Measurements from ENCODE around the gene TAF5L. TPM values are rescaled to one million over a fixed set of nuclear protein-coding genes. Genes with fewer than 3 reads are reported as not detected.

Gene TAF5L
- total RNA-seq, 6 donors from 2014 or later: 11.0 to 25.5 (median 19.6) TPM

DNA sequence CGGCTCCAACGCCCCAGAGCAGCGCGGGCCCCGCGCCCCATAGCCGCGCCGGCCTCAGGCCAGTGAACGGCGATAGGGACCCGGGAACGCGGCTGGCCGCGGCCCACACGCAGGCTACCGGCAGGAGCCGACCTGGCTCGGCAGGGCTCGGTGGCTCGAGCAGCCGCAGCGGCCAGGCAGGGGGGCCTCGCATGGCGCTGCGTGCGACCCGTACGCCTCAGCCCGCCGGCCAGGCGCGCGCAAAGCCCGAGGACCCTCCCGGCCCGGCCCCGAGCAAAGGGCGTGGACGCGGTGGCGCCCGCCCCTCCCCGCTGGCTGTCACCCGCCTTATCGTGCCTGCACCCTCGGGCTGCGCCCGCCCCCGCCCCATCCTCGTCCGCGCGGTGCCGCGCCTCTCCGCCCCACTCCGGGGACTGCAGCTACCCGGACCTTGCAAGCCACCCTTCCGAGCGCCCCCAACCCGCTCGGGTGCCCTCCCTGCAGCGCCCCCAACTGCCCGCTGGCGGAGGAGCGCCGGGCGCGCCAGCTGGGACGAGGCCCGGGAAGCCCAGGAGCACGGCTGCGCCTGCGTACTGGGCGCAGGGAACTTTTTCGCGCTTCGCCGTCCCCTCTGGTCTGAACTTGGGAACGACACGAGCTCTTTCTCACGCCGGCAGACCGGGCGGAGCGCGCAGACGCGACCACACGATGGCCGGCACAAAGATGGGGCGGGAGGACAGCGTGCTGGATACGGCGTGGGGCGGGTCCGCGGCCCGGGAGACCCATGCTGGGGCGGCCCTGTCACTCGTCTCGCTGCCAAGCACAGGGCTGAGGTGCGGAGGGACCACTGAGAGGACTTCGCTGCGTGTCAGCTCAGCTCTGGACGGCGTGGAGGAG, 67.2 kb downstream of the TAF5L start, which contains the start of gene ABCB10:
Gene ABCB10 (minus strand): TSS at position 248 of the 876 bp plus-strand sequence. CDS start 55 bp downstream, at position 193.
- peaks cover 0 to 4% (median 0%) of the 10 kb centered on the region in 4 donors for H3K36me3 ChIP-seq
- WGBS, 2 donors: 0% methylated on average over 22 to 45 of the region's 109 CpGs
- H3K9me3 ChIP-seq: no peaks in the 10 kb centered on the region
- ATAC-seq (ENCODE audit: low FRiP score in 2 of 2): peak; percentile 96 to 97
- H3K27me3 ChIP-seq: no peaks in the 10 kb centered on the region
- peak; percentile 97 to 98 for DNase-seq
- H3K27ac ChIP-seq: peak within 1 kb of the TSS; percentile 84 to 94 (median 85)
- peak within 1 kb of the TSS; percentile 91 to 99 (median 98) for H3K4me3 ChIP-seq
- H3K4me1 ChIP-seq: peaks cover 24 to 46% (median 24%) of the 10 kb centered on the region in 4 donors
- TF ChIP-seq EP300 (IDR thresholded peaks at IDR 0.05) (peak in 1 of 4 donors; percentile 22), POLR2A (IDR thresholded peaks at IDR 0.05) (peak in 2 of 4 donors; percentile 47 to 76), POLR2AphosphoS5 (IDR thresholded peaks at IDR 0.05) (peak; percentile 25 to 78)
- TF ChIP-seq, protein P1, sequence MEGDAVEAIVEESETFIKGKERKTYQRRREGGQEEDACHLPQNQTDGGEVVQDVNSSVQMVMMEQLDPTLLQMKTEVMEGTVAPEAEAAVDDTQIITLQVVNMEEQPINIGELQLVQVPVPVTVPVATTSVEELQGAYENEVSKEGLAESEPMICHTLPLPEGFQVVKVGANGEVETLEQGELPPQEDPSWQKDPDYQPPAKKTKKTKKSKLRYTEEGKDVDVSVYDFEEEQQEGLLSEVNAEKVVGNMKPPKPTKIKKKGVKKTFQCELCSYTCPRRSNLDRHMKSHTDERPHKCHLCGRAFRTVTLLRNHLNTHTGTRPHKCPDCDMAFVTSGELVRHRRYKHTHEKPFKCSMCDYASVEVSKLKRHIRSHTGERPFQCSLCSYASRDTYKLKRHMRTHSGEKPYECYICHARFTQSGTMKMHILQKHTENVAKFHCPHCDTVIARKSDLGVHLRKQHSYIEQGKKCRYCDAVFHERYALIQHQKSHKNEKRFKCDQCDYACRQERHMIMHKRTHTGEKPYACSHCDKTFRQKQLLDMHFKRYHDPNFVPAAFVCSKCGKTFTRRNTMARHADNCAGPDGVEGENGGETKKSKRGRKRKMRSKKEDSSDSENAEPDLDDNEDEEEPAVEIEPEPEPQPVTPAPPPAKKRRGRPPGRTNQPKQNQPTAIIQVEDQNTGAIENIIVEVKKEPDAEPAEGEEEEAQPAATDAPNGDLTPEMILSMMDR (IDR thresholded peaks at IDR 0.05): peak; percentile 83 to 96 (median 90)

DNA sequence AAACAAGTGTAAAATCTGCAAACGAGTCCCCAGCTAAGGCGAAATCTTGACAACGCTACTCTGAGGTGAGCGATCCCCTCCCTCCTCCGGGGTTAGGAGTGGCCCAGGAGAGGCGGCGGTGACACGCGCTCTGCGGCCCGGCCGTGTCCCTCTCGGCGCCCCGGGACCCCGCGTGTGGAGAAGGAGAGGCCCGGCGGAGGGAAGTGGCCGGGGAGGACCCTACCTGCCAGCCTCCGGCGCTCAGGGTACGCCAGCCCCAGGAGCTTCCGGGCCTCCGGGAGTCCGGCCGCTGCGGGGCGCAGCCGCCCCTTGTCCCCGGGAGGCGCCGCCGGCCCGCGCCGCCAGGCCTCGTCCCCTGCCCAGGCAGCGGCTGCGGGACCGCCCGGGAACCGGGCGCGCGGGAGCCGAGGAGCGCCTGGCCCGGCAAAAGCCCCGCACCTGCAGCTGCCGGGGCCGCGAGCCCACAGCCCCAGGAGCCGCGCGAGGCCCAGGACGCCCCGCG, 68.0 kb downstream of the TAF5L start:
- 0 to 1% methylated on average over 4 to 12 of the region's 59 CpGs for WGBS, 2 donors
- Histone ChIP-seq H3K4me1 (peaks cover 24 to 39% (median 24%) of the 10 kb centered on the region in 4 donors), H3K36me3 (peaks cover 0 to 4% (median 0%) of the 10 kb centered on the region in 4 donors), H3K27me3 (no peaks in the 10 kb centered on the region), H3K4me3 (peak overlapping the region; percentile 91 to 99 (median 98)), H3K27ac (peak overlapping the region; percentile 84 to 94 (median 85)), H3K9me3 (no peaks in the 10 kb centered on the region)
- TF ChIP-seq, protein P1 (IDR thresholded peaks at IDR 0.05): peak in 3 of 6 experiments; percentile 12 to 19 (median 13)
- no peak for TF ChIP-seq POLR2A (IDR thresholded peaks at IDR 0.05)
- DNase-seq (peak; percentile 35 to 92), ATAC-seq (ENCODE audit: low FRiP score in 2 of 2) (peak in 1 of 2 donors; percentile 21)

DNA sequence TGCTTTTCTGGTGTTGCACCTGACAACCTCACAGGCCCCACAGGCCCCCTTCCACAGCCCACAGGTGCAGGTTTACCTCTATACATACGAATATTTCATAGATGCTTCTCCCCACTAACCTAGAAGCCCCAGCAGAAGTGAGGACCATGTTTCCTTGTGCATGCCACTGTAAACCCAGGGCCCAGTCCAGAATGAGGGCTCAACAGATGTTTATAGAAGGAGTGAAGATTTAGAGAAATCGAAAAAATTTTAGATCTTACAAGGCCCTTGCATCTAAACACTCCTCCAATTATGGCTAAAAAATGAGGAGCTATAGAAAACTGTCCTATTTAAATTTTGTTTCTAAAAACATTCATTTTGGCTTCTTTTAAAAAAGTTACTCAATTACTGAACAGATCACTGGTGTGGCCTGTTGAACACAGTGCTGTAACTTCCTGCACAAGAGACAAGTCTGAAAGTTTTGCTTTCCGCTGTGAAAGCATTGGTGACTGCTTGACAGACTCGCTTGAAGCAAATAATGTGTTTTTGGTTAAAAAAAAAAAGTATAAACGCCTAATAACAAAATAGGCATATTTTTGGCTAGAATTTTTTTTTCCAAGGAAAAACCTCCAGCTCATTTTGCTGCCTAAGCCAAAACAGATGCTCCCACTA, 68.6 kb downstream of the TAF5L start:
- ATAC-seq (ENCODE audit: low FRiP score in 2 of 2): no peak
- WGBS, 2 donors: 27 to 29% methylated on average over 5 of the region's 5 CpGs
- TF ChIP-seq EP300 (IDR thresholded peaks at IDR 0.05) (no peak), POLR2AphosphoS5 (IDR thresholded peaks at IDR 0.05) (no peak), POLR2A (IDR thresholded peaks at IDR 0.05) (no peak)
- TF ChIP-seq, protein P1 (IDR thresholded peaks at IDR 0.05): no peak
- peak overlapping the region; percentile 84 to 94 (median 85) for H3K27ac ChIP-seq
- DNase-seq: no peak
- peak overlapping the region; percentile 91 to 99 (median 98) for H3K4me3 ChIP-seq
- H3K4me1 ChIP-seq: peaks cover 24 to 39% (median 24%) of the 10 kb centered on the region in 4 donors
- no peaks in the 10 kb centered on the region for H3K9me3 ChIP-seq
- peaks cover 0 to 4% (median 0%) of the 10 kb centered on the region in 4 donors for H3K36me3 ChIP-seq
- no peaks in the 10 kb centered on the region for H3K27me3 ChIP-seq

DNA sequence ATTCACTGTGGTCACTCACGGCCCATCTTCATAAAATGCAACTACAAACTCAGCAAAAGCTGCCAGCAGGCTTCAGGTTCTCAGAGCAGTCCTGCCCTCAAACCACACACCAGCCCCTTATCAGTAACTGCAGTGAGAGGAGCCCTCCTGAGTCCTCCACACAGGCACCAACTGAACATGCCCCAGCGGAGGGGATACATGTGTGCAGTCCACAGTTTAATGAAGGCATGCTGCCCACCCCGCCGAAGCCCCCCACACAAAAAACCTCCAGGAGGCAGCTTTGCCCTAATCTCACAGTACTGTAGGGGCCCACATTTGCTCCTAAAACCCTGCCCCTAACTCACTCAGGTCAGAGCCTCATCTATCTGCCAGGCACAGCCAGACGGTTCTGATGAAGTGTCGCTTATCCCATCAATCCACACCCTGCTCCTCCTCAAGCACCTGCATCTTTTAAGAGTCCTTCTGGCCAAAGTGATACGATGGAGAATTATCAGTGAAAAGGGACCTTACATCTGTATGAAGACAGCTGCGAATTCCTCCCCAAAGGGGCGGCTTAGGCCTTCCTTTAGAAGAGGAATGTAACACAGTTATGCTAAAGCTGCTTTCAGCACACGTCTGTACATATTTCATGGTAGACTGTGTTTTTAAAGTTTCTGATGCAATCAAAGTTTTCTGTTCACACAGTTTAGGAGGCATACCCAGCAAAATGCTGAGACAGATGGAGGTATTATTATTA, 70.9 kb downstream of the TAF5L start:
- Histone ChIP-seq H3K27ac (no peak overlapping the region), H3K9me3 (no peaks in the 10 kb centered on the region), H3K36me3 (peaks cover 0 to 4% (median 0%) of the 10 kb centered on the region in 4 donors), H3K4me3 (no peak overlapping the region), H3K4me1 (peaks cover 24 to 39% (median 24%) of the 10 kb centered on the region in 4 donors), H3K27me3 (no peaks in the 10 kb centered on the region)
- TF ChIP-seq EP300 (IDR thresholded peaks at IDR 0.05) (no peak), POLR2A (IDR thresholded peaks at IDR 0.05) (no peak), POLR2AphosphoS5 (IDR thresholded peaks at IDR 0.05) (no peak)
- TF ChIP-seq, protein P1 (IDR thresholded peaks at IDR 0.05): no peak
- no peak for ATAC-seq (ENCODE audit: low FRiP score in 2 of 2)
- WGBS, 2 donors: 82 to 90% methylated on average over 10 of the region's 10 CpGs
- no peak for DNase-seq
